HEK293 (cell line): ENCODE results near the gene HLA-DMB.

Experiments
- CTCF ChIP-seq: fragments of 450-650 bp; formaldehyde crosslinking; IDR thresholded peaks from 2 replicates; pipeline ENCODE4 v1.5.1; 2016; ENCODE audit warnings: missing biosample characterization, missing genetic modification characterization
- GLI4 ChIP-seq: fragments of 450-650 bp; formaldehyde crosslinking; IDR thresholded peaks from 2 replicates; pipeline ENCODE4 v1.5.1; 2016; ENCODE audit warnings: missing biosample characterization, missing genetic modification characterization
- ZNF23 ChIP-seq: fragments of 450-650 bp; formaldehyde crosslinking; IDR thresholded peaks from 2 replicates; pipeline ENCODE4 v1.5.1; 2016; ENCODE audit warnings: missing biosample characterization, missing genetic modification characterization, borderline replicate concordance
- ZNF48 ChIP-seq: fragments of 450-650 bp; formaldehyde crosslinking; IDR thresholded peaks from 2 replicates; pipeline ENCODE4 v1.5.1; 2016; ENCODE audit warnings: missing biosample characterization, missing genetic modification characterization
- TF ChIP-seq, protein P1 (sequence below): sonication (generic); formaldehyde crosslinking; IDR thresholded peaks from 2 replicates; pipeline ENCODE4 v1.8.1; 2022; ENCODE audit warnings: mild to moderate bottlenecking, moderate library complexity, missing genetic modification reagents

DNA sequence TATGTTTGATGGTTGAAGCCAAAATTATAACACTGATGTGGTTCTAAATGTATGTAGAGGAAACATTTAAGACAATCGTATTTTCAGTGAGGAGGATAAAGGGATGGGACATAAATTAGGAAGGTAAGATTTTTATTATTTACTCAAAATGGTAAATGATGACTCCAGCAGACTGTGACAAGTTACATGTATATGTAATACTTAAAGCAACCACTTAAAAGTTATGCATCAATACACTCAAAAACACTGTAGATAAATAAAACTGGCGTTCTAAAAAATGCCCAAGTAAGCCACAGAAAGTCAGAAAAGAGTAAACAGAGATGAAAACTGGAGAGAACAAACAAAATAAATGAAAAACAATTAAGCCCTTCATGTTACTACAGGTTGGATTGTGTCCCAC is 18.7 kb downstream of the HLA-DMB start:
- TF ChIP-seq ZNF48 (tag by site-specific recombination): no peak
- no peak for TF ChIP-seq GLI4 (tag by site-specific recombination)
- TF ChIP-seq, protein P1, sequence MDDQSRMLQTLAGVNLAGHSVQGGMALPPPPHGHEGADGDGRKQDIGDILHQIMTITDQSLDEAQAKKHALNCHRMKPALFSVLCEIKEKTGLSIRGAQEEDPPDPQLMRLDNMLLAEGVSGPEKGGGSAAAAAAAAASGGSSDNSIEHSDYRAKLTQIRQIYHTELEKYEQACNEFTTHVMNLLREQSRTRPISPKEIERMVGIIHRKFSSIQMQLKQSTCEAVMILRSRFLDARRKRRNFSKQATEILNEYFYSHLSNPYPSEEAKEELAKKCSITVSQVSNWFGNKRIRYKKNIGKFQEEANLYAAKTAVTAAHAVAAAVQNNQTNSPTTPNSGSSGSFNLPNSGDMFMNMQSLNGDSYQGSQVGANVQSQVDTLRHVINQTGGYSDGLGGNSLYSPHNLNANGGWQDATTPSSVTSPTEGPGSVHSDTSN (CRISPR knock-in tag): no peak
- no peak for TF ChIP-seq ZNF23 (tag by site-specific recombination)
- no peak for TF ChIP-seq CTCF
